ENCODE data around the gene EP400. TPM values are rescaled to one million over a fixed set of nuclear protein-coding genes. Genes with fewer than 3 reads are reported as not detected.

Gene EP400
- total and polyA plus RNA-seq, 2 of the 8 experiments (the other 6 are each of a cell fraction or from before 2014, with no cell fraction given), result 13.1 to 69.7 TPM

DNA sequence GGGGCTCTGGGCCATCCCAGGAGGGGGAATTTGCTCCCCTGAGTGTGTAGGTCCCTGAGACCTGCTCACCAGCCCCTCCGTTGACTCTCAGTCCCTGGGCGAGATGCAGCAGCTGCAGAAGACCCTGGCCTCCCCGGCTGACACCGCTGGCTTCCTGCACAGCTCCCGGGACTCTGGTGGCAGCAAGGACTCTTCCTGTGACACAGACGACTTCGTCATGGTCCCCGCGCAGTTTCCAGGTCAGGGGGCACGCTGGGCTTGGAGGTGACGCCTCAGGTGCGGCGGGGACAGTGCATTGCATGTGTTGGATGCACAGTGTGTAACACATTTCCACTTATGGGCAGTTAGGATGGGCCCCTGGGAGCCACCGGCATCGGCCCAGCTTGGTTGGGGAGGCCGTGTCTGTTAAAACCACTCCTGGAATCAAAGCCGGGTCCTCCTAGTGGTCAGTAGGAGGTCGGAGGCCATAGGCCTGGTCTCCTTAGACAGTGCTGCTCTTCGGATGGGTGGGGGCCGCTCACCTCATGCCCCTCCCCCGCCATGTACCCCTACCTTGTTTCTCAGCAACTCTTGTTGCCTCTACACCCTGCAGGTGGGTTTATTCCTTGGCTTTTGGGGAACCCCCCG is 37.8 kb upstream of the EP400 start:
- Histone ChIP-seq H3K9ac (replicated peaks in 1 of 4; ENCODE audit: extremely low read depth in 1 of 4, low read depth in 3 of 4, low read length in 3 of 4) (no peak overlapping the region), H2BK15ac (ENCODE audit: low read length) (no peak overlapping the region), H3K18ac (ENCODE audit: extremely low read depth, low read length) (no peak overlapping the region), H4K5ac (ENCODE audit: insufficient read length, low read depth, low read length) (no peak overlapping the region), H3K9me3 (ENCODE audit: insufficient read depth in 2 of 2, low read depth in 1 of 2, low read length in 1 of 2) (no peaks in the 10 kb centered on the region), H4K20me1 (replicated peaks in 1 of 2; ENCODE audit: control insufficient read depth in 1 of 2, insufficient read depth in 2 of 2, low read length in 2 of 2) (peaks cover 3 to 10% of the 10 kb centered on the region in 2 experiments), H3K79me1 (ENCODE audit: low read depth, low read length) (no peaks in the 10 kb centered on the region), H3K27ac (ENCODE audit: low read depth, low read length) (no peak overlapping the region), H3K79me2 (ENCODE audit: control insufficient read depth in 1 of 2, insufficient read depth in 2 of 2, low read length in 2 of 2) (no peaks in the 10 kb centered on the region), H3K36me3 (ENCODE audit: control insufficient read depth in 2 of 4, insufficient read depth in 4 of 4, low read length in 3 of 4) (peaks cover 8 to 73% (median 38%) of the 10 kb centered on the region in 4 experiments), H3K4ac (replicated peaks; ENCODE audit: insufficient read length, low read depth, low read length) (no peak overlapping the region), H2BK120ac (replicated peaks; ENCODE audit: low read depth, low read length) (no peak overlapping the region), H3K4me1 (replicated peaks in 1 of 4; ENCODE audit: control insufficient read depth in 3 of 4, insufficient read depth in 4 of 4, low read length in 3 of 4) (no peaks in the 10 kb centered on the region), H3K27me3 (replicated peaks in 1 of 4; ENCODE audit: control insufficient read depth in 3 of 4, extremely low read depth in 1 of 4, insufficient read depth in 3 of 4, low read length in 3 of 4) (no peaks in the 10 kb centered on the region), H3K14ac (ENCODE audit: insufficient read length) (no peak overlapping the region), H4K91ac (replicated peaks; ENCODE audit: insufficient read length, low read length) (no peak overlapping the region), H2BK12ac (ENCODE audit: low read depth, low read length) (no peak overlapping the region), H3K4me3 (ENCODE audit: extremely low read depth in 1 of 4, insufficient read depth in 2 of 4, low read depth in 3 of 4, low read length in 4 of 4) (no peak overlapping the region), H3K4me2 (ENCODE audit: insufficient read depth in 1 of 2, low read depth in 2 of 2, low read length in 2 of 2) (no peak overlapping the region), H3K56ac (replicated peaks; ENCODE audit: insufficient read length, low read depth, low read length) (no peak overlapping the region), H3K23me2 (ENCODE audit: low read depth, low read length) (no peaks in the 10 kb centered on the region), H4K8ac (ENCODE audit: extremely low read depth, insufficient read depth, low read length) (no peak overlapping the region), H3K23ac (ENCODE audit: insufficient read length) (no peak overlapping the region), H2BK5ac (ENCODE audit: low read depth, low read length) (no peak overlapping the region; the same call in 1 of the 2 replicates), H2AFZ (ENCODE audit: low read length) (no peak overlapping the region), H2BK20ac (ENCODE audit: low read length) (no peak overlapping the region), H2AK5ac (ENCODE audit: low read depth, low read length) (no peak overlapping the region)
- 91% methylated on average over 22 of the region's 22 CpGs; no CpG with 5 or more reads in 1 of the 2 experiments for WGBS, 2 experiments (ENCODE audit: extremely low coverage in 1 of 2, insufficient coverage in 1 of 2, insufficient read length in 1 of 2, insufficient replicate concordance in 2 of 2, low coverage in 1 of 2, low lambda C conversion rate in 2 of 2, missing lambda C conversion rate in 1 of 2)
- DNase-seq (ENCODE audit: low read depth in 1 of 2, low spot score in 2 of 2) (no peak), FAIRE-seq (no peak)
- ChIA-PET POLR2A (ENCODE audit: partially characterized antibody) (interaction anchor here (0.7 to 2.2 kb wide), 4 partner anchors 9 to 1041 kb away, joined by 3 to 6 read pairs (median 4); no protein-coding TSS in a partner anchor), CTCF (ENCODE audit: partially characterized antibody) (interaction anchor here (0.5 to 1.7 kb wide), 4 partner anchors 9 to 231 kb away, joined by 3 to 6 read pairs (median 4); no protein-coding TSS in a partner anchor)
- TF ChIP-seq, protein P1, sequence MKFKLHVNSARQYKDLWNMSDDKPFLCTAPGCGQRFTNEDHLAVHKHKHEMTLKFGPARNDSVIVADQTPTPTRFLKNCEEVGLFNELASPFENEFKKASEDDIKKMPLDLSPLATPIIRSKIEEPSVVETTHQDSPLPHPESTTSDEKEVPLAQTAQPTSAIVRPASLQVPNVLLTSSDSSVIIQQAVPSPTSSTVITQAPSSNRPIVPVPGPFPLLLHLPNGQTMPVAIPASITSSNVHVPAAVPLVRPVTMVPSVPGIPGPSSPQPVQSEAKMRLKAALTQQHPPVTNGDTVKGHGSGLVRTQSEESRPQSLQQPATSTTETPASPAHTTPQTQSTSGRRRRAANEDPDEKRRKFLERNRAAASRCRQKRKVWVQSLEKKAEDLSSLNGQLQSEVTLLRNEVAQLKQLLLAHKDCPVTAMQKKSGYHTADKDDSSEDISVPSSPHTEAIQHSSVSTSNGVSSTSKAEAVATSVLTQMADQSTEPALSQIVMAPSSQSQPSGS (IDR thresholded peaks at IDR 0.05; ENCODE audit: low read length), result no peak
- TF ChIP-seq SRF (IDR thresholded peaks at IDR 0.05; ENCODE audit: low read depth, low read length), result no peak
- TF ChIP-seq, protein P2, sequence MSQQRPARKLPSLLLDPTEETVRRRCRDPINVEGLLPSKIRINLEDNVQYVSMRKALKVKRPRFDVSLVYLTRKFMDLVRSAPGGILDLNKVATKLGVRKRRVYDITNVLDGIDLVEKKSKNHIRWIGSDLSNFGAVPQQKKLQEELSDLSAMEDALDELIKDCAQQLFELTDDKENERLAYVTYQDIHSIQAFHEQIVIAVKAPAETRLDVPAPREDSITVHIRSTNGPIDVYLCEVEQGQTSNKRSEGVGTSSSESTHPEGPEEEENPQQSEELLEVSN (IDR thresholded peaks at IDR 0.05), result no peak
- no peak for TF ChIP-seq CBX8 (IDR thresholded peaks at IDR 0.05; ENCODE audit: borderline replicate concordance, low read depth, low read length)
- TF ChIP-seq, protein P3, sequence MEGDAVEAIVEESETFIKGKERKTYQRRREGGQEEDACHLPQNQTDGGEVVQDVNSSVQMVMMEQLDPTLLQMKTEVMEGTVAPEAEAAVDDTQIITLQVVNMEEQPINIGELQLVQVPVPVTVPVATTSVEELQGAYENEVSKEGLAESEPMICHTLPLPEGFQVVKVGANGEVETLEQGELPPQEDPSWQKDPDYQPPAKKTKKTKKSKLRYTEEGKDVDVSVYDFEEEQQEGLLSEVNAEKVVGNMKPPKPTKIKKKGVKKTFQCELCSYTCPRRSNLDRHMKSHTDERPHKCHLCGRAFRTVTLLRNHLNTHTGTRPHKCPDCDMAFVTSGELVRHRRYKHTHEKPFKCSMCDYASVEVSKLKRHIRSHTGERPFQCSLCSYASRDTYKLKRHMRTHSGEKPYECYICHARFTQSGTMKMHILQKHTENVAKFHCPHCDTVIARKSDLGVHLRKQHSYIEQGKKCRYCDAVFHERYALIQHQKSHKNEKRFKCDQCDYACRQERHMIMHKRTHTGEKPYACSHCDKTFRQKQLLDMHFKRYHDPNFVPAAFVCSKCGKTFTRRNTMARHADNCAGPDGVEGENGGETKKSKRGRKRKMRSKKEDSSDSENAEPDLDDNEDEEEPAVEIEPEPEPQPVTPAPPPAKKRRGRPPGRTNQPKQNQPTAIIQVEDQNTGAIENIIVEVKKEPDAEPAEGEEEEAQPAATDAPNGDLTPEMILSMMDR (IDR thresholded peaks at IDR 0.05; ENCODE audit: control extremely low read depth in 1 of 3, insufficient read depth in 1 of 3, low read depth in 1 of 3, low read length in 3 of 3), result no peak
- TF ChIP-seq YY1 (IDR thresholded peaks at IDR 0.05; ENCODE audit: low read depth, low read length), result no peak
- TF ChIP-seq CHD1 (IDR thresholded peaks at IDR 0.05; ENCODE audit: low read depth, low read length), result no peak
- no peak for TF ChIP-seq TCF12 (IDR thresholded peaks at IDR 0.05; ENCODE audit: low read depth, low read length)

All from H1 (cell line).